Measurements from ENCODE around the gene XRN2.
"Not testable (repeated sequence)": the region's sequence is repeated elsewhere in the genome, so short reads cannot be mapped to it uniquely, and the experiment has no call there.

XRN2 gene

GRCh38 chr20:21398109-21399004 is 95.2 kb downstream of the XRN2 start:
- TF ChIP-seq CTCF (IDR thresholded peaks at IDR 0.05; ENCODE audit: insufficient read depth, low read depth, low read length, missing control alignments) = no peak
- H3K4me3 ChIP-seq (ENCODE audit: low read length) = no peak overlapping the region
- DNase-seq (ENCODE audit: low read depth) = no peak

GRCh38 chr20:21399005-21399475 is 95.9 kb downstream of the XRN2 start:
- DNase-seq (ENCODE audit: low read depth) = no peak
- no peak overlapping the region for H3K4me3 ChIP-seq (ENCODE audit: low read length)
- TF ChIP-seq CTCF (IDR thresholded peaks at IDR 0.05; ENCODE audit: insufficient read depth, low read depth, low read length, missing control alignments) = no peak

GRCh38 chr20:21411725-21412124 is 108.6 kb downstream of the XRN2 start:
- no peak for TF ChIP-seq CTCF (IDR thresholded peaks at IDR 0.05; ENCODE audit: insufficient read depth, low read depth, low read length, missing control alignments)
- no peak overlapping the region for H3K4me3 ChIP-seq (ENCODE audit: low read length)
- no peak for DNase-seq (ENCODE audit: low read depth)

- DNase-seq (ENCODE audit: low read depth) = not testable (repeated sequence)
These were observed 110.9 kb downstream of the XRN2 start for GRCh38 chr20:21413996-21414395.

GRCh38 chr20:21419147-21419546 is 116.0 kb downstream of the XRN2 start:
- DNase-seq (ENCODE audit: low read depth); H3K4me3 ChIP-seq (ENCODE audit: low read length): not testable (repeated sequence)

More at GRCh38 chr20:21413996-21414395, 110.9 kb downstream of the XRN2 start:
- H3K4me3 ChIP-seq (ENCODE audit: low read length) = not testable (repeated sequence)

GRCh38 chr20:21421601-21422236 is 118.6 kb downstream of the XRN2 start:
- no peak for DNase-seq (ENCODE audit: low read depth)
- no peak overlapping the region for H3K4me3 ChIP-seq (ENCODE audit: low read length)
- TF ChIP-seq CTCF (IDR thresholded peaks at IDR 0.05; ENCODE audit: insufficient read depth, low read depth, low read length, missing control alignments) = no peak

- H3K4me3 ChIP-seq (ENCODE audit: low read length); DNase-seq (ENCODE audit: low read depth): not testable (repeated sequence)
These were observed 120.6 kb downstream of the XRN2 start for GRCh38 chr20:21423712-21424111.

GRCh38 chr20:21424846-21425245 is 121.7 kb downstream of the XRN2 start:
- TF ChIP-seq CTCF (IDR thresholded peaks at IDR 0.05; ENCODE audit: insufficient read depth, low read depth, low read length, missing control alignments) = no peak
- no peak overlapping the region for H3K4me3 ChIP-seq (ENCODE audit: low read length)
- DNase-seq (ENCODE audit: low read depth) = no peak

All from epithelial cell of esophagus (primary cell).